ENCODE data around the gene SEPTIN8. TPM values are rescaled to one million over a fixed set of nuclear protein-coding genes. Genes with fewer than 3 reads are reported as not detected.

SEPTIN8 gene
- total and polyA plus RNA-seq, 11 donors: 11.0 to 47.6 (median 33.6) TPM

DNA sequence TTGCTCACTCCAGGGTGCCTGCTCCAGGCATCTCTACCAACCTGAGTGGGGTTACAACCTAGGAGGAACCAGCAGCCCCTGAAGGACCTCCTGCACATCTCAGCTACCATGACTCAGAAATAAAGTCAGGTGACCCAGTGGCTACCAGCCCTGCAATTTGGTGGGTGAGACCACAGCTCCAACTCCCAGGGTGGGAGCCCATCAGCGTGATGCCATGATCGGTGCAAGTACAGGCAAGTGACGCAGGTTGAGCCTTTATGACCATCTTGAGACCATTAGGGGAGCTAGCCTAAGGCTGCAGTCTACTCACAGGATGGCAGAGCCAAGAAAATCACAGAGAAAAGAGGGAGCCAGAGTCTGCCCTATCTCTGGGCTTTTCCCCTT is 8.6 kb downstream of the SEPTIN8 start:
- Histone ChIP-seq H3K4me3 (no peak overlapping the region), H3K4me1 (peaks cover 2 to 81% (median 63%) of the 10 kb centered on the region in 12 donors), H3K9me3 (no peaks in the 10 kb centered on the region), H3K27ac (peak overlapping the region in 4 of 12 donors; percentile 19 to 57 (median 43)), H3K36me3 (peaks cover 0 to 21% (median 18%) of the 10 kb centered on the region in 9 donors), H3K27me3 (no peaks in the 10 kb centered on the region)
- intact Hi-C loops (cut with DNase I): loop anchor here in 1 of 10 donors (5.0 kb wide), 1 partner anchor 49 kb away; no protein-coding TSS in a partner anchor
- ATAC-seq (no peak), DNase-seq (no peak)
- no peak for TF ChIP-seq CTCF (IDR thresholded peaks at IDR 0.05)
- no peak for TF ChIP-seq POLR2A (IDR thresholded peaks at IDR 0.05)
- 98 to 100% (median 100%) methylated on average over 3 of the region's 3 CpGs for WGBS, 4 donors

DNA sequence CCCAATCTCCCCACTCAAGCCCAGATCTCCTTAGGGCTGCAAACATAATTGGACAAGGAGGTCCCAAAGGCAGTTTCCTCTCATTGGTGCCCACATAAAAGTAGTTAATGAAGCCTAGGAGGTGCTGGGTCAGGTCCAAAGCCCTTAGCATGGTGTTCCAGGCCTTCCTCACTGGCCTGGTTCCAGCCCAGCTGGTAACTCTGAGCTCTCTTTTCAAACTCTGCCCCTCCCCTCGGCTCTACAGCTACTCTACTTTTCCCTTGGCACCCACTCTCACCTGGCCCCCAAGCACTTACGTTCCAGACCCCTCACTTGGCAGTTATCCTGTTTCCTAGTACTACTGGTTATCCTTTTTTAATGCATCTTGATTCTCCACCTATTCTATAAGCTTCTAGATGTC is 9.9 kb downstream of the SEPTIN8 start:
- Histone ChIP-seq H3K4me3 (no peak overlapping the region), H3K4me1 (peaks cover 2 to 68% (median 53%) of the 10 kb centered on the region in 12 donors), H3K36me3 (peaks cover 0 to 34% (median 31%) of the 10 kb centered on the region in 9 donors), H3K27ac (peak overlapping the region in 3 of 12 donors; percentile 25 to 55 (median 39)), H3K9me3 (no peaks in the 10 kb centered on the region), H3K27me3 (no peaks in the 10 kb centered on the region)
- DNase-seq (peak in 1 of 5 donors; percentile 69), ATAC-seq (peak in 1 of 4 donors; percentile 30)
- intact Hi-C loops (cut with DNase I): loop anchor here in 1 of 10 donors (5.0 kb wide), 1 partner anchor 50 kb away; no protein-coding TSS in a partner anchor
- TF ChIP-seq POLR2A (IDR thresholded peaks at IDR 0.05): no peak
- TF ChIP-seq CTCF (IDR thresholded peaks at IDR 0.05): no peak
- WGBS, 4 donors: 26 to 39% (median 30%) methylated on average over 2 of the region's 2 CpGs

DNA sequence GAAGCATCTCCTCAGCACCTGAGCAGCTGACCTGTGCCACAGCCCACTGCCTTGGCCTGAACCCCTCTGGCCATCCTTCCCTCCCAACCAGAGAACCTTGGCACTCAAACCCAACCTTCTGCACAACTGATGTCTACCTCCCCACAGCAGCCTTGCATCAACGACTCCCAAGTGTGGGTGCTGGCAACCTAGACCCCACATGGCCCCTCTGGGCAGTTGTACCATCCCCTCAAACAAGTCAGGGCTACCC is 10.3 kb downstream of the SEPTIN8 start:
- TF ChIP-seq POLR2A (IDR thresholded peaks at IDR 0.05) (no peak), CTCF (IDR thresholded peaks at IDR 0.05) (no peak)
- Histone ChIP-seq H3K4me1 (peaks cover 2 to 64% (median 49%) of the 10 kb centered on the region in 12 donors), H3K27ac (no peak overlapping the region), H3K9me3 (no peaks in the 10 kb centered on the region), H3K27me3 (no peaks in the 10 kb centered on the region), H3K4me3 (no peak overlapping the region), H3K36me3 (peaks cover 2 to 38% (median 36%) of the 10 kb centered on the region in 9 donors)
- intact Hi-C loops (cut with DNase I): loop anchor here in 1 of 10 donors (5.0 kb wide), 1 partner anchor 51 kb away; no protein-coding TSS in a partner anchor
- WGBS, 4 donors: 95 to 100% (median 98%) methylated on average over 1 of the region's 1 CpG
- no peak for DNase-seq
- no peak for ATAC-seq

GRCh38 chr5:132766020-132766805 is 10.8 kb downstream of the SEPTIN8 start:
- intact Hi-C loops (cut with DNase I): loop anchor here in 1 of 10 donors (5.0 kb wide), 1 partner anchor 51 kb away; no protein-coding TSS in a partner anchor
- Histone ChIP-seq H3K4me3 (no peak overlapping the region), H3K36me3 (peaks cover 2 to 44% (median 41%) of the 10 kb centered on the region in 9 donors), H3K27me3 (no peaks in the 10 kb centered on the region), H3K9me3 (no peaks in the 10 kb centered on the region), H3K4me1 (peaks cover 2 to 59% (median 43%) of the 10 kb centered on the region in 12 donors), H3K27ac (peak overlapping the region in 1 of 12 donors; percentile 7)
- TF ChIP-seq CTCF (IDR thresholded peaks at IDR 0.05): no peak
- no peak for TF ChIP-seq POLR2A (IDR thresholded peaks at IDR 0.05)
- WGBS, 4 donors: 86 to 93% (median 88%) methylated on average over 12 to 14 of the region's 14 CpGs
- DNase-seq (peak in 1 of 5 donors; percentile 17), ATAC-seq (no peak)
